HCEC 1CT (cell line): ENCODE measurements around the gene ABLIM1.

ENCODE experiments used
- DNase-seq: peaks from one replicate; pipeline ENCODE4 v3.0.0-alpha.2; 2017

Gene ABLIM1

DNA sequence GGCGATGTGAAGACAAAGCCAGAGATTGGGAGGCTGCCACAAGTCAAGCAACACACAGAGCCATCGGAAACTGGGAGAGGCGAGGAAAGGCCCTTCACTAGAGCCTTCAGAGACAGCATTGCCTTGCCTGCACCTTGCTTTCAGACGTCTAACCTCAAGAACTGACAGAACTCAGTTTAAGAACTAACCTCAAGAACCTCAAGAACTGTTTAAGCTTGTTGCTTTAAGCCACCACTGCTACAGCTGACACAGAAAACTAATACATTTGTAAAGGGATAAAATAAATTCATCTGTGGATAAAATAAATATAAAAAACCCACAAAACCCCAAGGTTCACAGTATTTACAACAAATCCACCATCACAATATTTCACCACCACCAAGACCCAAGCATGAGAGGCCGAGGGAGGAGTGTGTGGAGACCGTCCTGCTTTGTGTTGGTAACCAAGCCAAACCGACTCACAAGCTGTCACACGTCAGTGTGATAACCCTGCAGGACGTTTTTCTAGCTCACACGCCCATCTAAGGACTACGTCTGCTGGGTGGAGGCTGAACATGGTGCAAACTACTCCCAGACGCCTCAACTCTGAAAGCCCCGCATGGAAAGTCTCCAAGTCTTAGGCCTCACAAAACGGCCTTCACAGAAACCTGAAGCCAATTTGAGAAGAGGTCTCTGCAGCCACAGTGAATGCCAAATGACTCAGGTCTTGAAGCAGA is 116.8 kb downstream of the ABLIM1 start:
- DNase-seq = no peak

DNA sequence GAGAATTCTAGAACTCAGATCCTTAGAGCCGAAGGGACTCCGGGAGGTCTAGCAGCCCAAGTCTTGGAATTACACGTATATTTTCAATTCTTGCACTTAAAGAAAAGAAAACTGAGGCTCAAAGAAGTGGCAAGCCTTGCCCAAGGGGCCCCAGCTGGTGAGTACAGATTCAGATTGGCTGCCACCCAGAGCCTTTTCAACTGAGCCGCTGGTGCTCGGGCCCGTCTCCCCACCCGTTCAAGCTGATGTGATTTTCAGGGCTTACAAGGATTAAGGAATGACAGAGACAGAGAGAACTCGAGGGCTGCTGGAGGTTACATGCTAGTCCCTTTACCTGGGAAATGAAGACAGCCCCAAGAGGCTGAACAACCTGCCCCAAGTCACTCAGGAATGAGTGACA is 117.8 kb downstream of the ABLIM1 start:
- no peak for DNase-seq

DNA sequence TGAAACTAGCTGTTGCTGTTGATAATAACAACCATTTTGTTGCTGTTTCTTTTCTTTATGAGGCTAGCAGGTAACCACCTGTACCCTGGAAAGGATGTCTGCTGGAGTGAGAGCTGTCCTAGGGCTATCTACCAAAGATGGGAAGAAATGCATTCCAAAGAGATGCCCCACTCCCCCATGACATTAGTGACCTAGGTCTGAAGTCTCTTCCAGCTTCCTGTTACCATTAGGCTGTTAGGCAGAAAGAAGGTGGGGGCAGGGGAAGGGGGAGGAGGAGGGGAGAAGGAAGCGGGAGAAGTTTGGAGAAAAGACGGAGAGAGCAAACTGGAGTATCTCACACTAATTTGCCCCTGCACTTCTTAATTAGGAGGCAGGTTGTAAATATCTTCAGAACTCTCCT is 118.5 kb downstream of the ABLIM1 start:
- no peak for DNase-seq

DNA sequence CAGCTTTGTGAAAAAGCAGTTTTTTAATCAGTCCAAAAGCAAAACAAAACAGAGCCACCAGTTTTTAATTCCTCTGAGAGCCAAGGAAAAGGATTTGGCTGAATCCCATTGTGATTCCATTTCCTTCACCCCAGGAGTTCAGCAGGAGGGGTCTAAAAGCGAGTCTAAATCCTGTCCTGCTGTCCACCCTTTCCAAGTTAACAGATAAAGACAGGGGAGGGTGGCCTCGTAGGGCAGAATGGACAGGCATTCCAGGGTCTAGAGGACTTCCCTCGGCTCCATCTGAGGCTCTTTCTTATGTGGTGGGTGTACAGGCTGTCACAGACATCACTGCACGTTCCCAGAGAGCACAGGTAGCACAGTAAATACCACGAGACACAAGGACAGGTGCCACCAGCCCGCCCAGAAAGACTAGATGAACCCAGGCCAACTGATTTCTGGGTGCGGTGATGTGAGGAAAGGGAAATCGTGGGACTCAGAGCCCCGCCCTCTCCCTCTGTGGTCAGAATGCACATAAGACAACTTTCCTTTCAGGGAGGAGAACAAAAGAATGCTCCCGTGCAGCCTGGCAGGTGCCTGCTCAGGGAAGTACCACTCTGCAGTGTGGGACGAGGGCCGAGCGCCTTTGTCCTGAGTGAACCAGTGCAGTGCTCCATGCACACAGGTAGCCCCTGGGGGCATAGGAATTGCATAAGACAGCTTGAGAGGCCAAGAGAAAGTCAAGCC is 119.7 kb downstream of the ABLIM1 start:
- DNase-seq = no peak

DNA sequence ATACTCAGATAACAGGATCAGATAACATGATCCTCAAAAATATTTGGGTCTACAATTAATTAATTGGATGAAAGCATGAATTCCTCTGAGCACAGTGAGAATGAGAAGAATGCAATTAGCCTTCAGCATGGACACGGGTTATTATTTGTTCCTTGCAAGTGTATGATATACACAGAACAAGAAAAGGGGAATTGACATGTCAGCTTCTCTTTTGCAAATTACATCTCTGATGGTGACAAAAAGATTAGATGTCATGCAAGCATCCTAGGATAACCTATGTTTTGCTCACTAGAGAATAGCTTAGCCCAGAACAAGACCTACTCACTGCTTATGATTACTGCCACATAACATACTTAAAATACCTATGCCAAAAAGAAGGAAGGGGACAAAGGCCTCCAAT is 120.3 kb downstream of the ABLIM1 start:
- no peak for DNase-seq

DNA sequence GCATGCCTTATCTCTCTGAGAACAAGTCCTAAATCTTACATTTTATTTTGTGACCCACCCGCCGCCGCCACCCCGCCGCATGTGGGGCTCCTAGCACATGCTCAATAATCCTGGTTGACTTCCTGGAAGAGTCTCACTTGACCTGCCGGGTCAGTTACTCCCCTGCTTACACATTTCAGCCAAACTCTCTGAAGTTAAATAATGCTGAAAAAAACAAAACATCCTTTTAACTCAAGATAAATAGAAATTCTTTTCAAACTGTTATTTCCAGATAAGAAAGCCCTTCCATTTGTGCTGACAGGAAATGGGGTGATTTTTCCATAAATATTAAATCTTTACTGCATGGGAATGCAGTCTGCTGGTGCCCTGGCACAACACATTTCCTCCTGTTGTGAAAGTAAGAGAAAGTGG is 123.5 kb downstream of the ABLIM1 start:
- no peak for DNase-seq

DNA sequence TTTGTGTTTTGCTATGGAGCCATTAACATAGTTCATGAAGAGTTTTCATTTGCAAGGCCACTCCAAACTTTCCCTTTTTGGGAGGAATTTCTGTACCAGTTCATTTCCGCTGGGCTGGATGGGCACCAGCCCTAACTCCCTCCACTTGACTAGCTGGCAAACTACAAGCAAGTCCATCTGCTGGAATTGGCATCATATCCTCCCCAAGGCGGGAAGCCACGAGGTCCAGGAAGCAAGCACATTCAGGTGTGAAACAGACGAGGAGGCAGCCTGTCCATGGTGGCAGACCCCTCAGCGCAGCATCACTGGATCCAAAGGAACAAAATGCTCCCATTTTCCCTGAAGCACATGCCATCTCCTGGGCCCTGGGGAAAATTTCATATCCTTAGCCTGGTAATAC is 125.8 kb downstream of the ABLIM1 start:
- DNase-seq = no peak

DNA sequence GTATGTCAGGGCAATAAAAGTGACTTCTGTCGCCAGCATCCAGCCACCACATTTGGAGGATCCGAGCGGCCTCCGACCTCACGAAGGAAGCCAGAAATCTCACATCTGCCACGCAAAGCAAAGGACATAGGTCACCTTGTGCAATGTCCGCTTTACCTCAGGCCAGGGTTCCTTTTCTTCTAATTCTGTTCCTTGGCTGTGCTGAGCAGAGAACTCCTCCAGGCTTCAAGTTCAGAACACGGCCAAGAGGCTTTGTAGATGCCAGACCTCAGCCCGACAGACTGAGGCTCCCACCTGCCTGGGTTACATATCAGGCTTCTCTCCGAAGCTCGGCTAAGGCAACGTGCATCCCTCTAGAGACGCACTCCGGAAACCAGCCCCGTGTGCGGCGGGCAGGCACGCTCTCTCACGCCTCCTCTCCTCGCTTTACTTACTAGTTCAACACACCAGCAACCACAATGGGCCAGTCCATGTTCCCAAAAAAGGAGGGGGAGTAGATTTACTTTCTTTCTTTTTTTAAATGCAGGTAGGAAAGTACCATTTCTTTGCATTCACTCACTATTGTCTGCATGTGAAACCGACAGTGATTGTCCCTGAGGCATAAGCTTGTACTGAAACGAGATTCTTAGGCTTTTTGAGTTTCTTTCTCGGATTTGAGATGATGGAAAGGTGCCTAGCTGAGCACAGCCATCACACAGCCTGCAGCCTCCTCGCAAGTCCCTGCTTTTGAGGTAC is 131.4 kb downstream of the ABLIM1 start:
- no peak for DNase-seq

DNA sequence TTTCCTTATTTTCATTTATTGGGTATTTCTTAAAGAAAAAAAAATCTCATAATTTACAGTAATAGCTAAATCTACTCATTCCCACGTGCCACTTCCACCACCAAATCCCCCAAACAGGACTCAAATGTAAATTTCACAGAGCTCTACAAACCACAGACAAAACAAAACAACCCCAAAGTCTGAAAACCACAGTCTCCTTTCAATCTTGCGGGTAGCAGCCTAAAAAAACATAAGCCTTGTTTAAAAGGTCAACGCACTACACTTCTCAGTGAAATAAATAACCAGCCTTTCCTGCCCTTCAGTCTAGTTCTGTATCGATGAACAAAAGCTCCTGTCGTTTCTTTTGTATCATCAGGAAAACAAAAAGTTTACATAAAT is 132.0 kb downstream of the ABLIM1 start:
- DNase-seq = no peak

DNA sequence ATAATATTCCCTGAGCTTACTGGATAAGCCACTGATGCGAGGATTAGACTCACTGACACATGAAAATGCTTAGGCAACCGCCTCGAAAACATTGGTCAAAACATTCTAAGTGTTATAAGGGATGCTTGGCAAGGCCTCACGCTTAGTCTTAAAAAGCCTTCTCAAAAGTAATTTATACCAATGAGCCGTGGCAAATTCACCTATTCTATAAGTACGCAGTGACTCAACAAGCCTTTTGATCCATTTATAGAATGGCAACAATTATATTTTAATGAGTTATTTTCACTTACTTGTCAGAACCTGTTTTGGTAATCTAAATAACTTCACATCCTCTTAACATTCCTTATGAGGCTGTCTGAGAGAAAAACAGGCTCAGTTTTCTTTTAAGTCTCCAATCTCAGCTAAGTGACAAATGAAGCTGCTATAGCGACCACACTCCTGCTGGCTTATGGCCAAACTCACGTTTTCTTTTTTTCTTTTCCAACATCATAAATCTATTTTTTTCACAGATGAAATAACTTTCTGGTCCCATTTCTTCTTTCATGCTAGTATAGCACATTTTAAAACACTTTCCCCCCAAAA is 132.6 kb downstream of the ABLIM1 start:
- no peak for DNase-seq

DNA sequence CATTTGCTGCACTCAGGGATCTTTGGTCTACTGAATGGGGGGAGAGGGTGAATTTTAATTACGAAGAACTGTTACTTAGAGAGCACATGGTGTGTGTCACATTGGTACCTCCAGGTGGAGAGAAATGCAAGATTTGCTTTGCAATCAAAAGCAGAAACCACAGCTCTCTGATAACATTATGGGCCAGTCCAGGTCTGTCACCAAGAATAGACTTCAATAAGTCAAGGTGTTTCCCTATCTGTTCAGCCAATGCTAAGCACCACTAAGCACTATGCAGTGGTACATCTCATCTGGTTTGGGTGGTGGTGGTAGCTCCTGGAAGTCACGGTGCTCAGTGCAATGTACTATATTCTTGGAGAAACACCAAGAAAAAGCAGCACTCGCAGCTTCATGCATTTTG is 134.2 kb downstream of the ABLIM1 start:
- DNase-seq = no peak

DNA sequence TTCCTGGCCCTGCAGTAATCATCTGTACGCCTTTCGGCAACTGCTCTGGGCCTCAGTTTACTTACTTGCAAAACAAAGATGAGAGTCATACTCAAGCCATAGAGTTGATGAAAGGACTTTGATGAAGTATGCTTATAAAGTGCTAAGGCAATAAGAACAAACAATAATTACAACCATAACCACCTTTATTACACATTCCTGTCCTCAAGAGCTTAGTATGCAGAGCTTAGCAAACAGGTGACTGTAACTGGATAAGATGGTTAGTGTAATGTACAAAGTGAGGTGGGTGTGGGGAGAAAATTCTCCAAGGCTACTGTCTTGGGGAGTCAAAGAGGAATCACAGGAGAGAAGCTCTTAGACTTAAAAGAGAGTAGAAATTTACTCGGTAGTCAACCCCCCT is 136.8 kb downstream of the ABLIM1 start:
- DNase-seq = no peak

DNA sequence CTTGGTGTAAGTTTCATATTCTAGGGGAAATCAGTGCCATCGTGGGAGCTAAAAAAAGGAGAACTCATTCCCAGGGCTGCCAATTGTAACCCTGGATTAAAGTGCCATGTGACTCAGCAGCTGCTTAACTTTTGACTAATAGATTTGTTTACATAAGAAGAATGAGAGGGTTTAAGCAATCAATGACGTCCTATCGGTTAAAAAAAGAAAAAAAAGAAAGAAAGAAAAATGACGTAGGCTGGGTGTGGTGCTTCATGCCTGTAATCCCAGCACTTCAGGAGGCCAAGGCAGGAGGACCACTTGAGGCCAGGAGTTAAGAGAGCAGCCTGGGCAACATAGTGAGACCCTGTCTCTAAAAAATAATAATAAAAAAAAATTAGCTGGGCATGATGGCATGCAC is 137.6 kb downstream of the ABLIM1 start:
- DNase-seq = peak; percentile 66

DNA sequence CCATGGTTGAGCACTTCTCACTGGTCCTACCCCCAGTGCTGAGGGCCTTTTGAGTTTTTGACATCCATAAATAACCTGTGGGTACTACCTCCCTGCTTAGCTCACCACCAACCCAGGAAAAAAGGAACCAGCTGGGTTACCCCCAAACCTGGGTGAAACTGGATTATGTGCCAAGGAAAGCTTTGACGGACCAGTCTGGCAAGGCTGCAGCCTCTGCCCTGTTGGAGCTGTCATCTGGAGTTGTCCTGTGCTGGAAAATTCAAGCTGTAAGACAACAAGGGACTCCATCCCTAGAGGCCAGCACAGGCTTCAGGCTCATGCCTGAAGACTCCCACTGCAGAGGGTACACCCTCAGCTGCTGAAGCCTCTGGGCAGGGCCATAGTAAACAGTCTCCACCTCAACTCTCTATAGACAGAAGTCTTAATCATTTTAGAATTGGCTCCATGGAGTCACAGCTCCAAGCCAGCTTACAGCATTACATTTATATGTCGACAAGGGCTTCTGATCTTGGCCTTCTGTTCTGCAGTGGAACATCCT is 138.2 kb downstream of the ABLIM1 start:
- no peak for DNase-seq

DNA sequence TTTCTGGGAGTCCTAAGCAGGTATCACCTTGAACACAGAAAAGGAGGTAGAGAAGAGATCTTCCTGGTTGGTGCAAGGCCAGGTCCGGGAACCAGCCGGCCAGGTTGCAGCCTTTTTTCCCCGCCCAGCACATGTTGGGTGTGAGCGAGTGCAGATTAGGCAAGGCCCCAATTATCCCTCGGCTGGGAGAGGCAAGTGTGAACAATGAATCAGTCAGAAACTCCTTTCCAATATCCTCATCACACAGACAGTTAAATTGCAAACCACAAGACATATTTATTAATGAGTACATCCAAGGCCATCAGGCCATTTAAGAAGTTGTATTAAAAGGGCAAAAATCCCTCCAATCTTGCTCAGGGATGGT is 138.8 kb downstream of the ABLIM1 start:
- DNase-seq = no peak

DNA sequence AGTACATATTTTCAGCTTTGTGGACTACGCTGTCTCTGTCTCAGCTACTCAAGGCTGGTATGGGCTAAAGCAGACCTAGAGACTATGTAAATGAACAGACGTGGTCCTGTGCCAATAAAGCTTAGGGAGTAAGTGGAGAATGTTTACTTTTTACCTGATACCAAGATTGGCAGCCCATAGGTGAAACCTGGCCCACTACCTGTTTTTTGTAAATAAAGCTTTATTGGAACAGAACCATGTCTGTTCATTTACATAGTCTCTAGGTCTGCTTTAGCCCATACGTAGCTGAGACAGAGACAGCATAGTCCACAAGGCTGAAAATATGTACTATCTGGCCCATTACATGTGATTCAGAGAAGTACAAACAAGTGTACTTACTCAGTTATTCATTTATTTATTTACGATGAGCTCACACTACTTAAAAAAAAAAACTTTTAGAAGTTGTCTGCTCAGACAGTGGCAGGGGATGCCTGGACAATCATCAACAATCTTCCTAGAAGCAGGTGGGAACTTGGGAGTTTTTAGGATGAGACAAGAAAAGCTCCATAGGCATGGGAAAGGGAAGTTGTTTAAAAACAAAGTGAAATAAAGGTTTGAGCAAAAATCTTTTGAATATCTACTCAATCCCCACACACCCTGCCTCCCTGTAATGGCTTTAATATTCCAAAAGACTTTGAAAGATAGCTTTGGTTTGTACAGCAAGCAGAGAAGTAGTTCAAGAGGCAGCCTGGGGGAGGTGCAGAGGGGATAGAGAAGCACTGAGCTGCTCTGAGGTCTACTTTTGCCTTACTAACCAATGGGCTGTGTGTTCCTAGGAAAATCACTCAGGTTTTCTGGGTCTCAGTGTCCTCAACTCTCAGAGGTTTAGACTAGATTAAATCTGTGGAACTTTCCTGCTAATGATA is 139.4 kb downstream of the ABLIM1 start:
- no peak for DNase-seq

DNA sequence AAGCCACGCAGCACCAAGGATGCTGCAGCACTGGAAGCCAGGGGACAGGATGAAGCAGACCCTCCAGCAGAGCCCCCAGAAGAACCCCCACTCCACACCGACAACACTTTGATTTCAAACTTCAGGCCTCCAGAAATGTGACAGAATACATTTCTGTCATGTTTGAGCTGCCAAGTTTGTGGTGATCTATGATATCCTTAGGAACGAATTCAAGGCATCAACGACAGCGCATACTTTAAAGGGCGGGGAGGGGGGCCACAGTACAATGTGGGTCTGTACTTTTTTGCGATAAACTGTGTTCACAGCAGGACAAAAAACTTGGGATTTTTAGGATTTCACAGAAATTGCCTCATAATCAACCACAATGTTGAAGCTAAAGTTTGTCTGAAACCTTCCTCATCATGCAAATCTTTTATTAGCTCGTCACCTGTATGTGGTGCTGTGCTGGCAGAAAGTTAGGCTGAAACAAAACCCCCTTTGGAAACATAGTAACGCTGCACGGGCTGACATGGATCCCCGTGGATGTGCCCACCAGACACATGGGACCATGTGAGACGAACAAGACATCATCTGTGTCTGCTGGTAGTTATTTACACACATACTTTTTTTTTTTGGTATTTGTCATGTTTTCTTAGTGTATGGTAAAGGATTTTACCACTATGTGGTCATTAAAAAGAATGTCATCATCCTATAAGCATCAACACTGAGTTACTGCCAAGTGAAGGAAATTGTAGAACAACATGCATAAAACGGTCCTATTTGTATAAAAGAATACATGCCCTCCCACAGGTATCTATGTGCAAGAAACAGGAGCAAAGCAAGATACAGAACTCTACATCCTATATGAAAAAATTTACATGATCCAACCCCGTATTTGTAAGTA is 140.5 kb downstream of the ABLIM1 start:
- DNase-seq = no peak

DNA sequence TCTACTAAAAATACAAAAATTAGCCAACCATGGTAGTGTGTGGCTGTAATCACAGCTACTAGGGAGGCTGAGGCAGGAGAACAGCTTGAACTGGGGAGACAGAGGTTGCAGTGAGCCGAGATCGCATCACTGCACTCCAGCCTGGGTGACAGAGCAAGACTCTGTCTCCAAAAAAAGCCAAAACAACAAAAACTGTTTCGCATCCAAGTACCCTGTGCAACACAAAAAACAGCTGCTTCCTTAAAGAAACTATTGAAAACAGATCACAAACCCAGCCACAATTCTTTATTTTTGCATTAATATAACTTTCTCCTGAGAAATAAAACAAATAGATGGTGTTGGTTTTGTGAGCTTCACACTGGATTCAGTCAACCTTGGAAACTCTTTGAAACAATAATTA is 141.7 kb downstream of the ABLIM1 start:
- DNase-seq = no peak

DNA sequence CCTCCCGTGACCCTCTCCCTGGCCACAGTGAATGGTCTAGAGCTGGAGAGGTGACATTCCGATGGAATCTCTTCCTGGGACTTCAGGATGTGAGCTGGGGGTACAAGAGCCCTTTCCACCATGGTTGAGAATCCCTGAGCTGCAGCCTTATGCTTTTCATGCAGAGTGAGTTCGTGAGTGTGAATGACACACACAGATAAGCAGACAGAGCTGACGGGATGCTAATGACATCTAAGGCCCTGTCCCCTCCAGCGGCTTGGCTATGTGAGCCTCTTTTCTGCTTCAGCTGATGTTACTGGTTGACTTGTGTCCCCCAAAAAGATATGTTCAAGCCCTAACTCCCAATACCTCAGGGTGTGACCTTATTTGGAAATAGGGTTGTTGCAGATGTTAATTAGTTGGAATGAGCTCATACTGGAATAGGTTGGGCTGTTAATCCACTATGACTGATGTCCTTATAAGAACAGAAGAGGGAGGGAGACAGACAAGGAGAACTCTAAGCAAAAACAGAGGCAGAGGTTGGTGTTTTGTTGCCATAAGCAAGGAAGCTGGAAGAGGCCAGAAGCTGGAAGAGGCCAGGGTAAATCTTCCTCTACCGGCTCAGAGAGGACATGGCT is 142.7 kb downstream of the ABLIM1 start:
- DNase-seq = no peak

DNA sequence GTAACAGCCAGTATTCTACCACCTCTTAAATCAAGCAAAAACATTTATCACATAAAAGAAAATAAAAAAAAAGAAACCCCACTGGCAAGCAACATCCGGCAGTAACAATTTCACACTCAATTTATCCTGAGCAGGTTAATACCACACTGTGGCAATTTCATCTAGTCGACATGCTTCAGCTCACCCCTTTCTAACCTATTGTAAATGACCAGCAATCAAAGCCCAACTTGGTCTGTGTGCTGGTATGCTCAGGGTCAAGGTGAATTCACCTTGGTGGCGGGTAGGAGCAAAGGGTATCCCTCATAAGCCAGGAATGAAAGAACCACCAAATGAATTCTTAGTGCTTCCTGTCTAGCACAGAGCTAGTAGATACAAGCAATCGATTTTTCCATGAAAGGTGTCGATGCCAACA is 144.7 kb downstream of the ABLIM1 start:
- DNase-seq = no peak

DNA sequence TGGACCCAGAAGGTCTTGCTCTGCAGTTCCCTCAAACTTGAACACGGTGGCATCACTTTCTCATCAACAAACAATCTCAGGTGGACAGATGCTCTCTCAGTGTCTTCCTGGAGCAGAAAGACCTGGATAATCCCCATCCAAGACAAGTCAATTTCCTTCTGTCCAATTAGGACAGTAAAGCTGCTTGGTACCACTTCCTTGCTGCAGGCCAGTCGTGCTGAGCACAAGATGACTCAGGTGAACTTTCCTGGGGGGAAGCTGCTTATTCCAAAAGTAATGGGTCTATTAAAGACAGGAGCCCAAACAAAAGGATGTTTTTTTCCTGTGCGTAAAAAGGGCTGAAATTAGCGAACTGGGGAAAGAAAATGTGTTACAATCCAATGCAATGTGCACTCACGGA is 146.2 kb downstream of the ABLIM1 start:
- no peak for DNase-seq
